Hematopoietic multipotent progenitor cell treated with erythropoietin and hydrocortisone succinate and interleukin-3 and kit ligand, for 8 days (in vitro differentiated cells): ENCODE measurements around the gene CYTH1.
"Not testable (repeated sequence)": the region's sequence is repeated elsewhere in the genome, so short reads cannot be mapped to it uniquely, and the experiment has no call there.

Source experiments
- DNase-seq: peaks from one replicate; pipeline ENCODE4 v3.0.0-alpha.2; 2015

Gene CYTH1

DNA sequence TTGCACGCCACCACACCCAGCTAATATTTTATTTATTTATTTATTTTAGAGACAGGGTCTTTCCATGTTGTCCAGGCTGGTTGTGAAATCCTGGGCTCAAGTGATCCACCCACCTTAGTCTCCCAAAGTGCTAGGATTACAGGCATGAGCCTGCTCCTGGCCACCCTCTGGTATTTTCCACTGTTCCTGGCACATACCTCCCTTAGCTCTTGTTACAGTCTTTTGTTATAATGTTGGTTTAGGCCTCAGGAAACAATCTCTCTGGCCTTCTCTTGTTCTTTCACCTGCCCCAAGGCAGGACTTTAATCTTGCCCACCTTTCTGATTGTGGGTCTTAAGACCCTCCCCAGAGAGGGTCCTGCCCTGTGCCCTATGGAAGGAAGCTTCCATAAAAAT is 3.6 kb upstream of the CYTH1 start:
- DNase-seq, result no peak

DNA sequence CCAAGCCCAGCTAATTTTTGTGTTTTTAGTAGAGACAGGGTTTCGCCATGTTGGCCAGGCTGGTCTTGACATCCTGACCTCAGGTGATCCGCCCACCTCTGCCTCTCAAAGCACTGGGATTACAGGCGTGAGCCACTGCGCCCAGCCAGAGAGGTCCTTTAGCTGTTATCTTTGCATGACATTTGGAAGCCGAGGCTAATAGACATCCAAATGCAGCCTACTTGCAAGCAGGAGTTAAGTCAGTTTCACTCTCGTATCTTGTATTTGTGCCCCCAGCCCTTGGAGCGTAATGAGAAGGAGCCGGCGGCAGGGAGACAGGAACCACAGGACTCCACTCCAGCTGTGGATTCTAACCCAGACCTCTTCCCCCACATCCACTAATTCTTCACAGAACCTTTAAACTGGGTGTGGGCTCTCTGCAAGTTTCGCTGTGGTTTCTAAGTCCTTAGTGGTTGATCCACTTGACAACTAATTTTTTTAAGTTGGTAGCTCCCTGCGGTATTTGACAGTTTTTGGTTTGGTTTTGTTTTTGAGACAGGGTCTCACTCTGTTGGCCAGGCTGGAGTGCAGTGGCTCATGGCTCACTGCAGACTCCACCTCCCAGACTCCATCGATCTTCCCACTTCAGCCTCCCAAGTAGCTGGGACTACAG is 3.1 kb upstream of the CYTH1 start:
- DNase-seq, result peak; percentile 79

DNA sequence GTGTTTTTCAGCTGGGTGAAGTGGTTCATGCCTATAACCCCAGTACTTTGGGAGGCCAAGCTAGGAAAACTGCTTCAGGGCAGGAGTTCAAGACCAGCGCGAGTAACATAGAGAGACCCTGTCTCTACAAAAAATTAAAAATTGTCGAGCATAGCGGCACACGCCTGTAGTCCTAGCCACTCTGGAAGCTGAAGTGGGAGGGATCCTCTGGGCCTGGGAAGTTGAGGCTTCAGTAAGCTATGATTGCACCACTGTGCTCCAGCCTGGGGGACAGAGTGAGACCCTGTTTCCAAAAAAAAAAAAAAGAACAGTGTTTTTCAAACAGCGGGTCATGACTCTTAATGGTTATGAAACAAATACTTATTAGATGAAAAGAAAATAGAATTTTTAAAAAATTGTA is 2.3 kb upstream of the CYTH1 start:
- no peak for DNase-seq

DNA sequence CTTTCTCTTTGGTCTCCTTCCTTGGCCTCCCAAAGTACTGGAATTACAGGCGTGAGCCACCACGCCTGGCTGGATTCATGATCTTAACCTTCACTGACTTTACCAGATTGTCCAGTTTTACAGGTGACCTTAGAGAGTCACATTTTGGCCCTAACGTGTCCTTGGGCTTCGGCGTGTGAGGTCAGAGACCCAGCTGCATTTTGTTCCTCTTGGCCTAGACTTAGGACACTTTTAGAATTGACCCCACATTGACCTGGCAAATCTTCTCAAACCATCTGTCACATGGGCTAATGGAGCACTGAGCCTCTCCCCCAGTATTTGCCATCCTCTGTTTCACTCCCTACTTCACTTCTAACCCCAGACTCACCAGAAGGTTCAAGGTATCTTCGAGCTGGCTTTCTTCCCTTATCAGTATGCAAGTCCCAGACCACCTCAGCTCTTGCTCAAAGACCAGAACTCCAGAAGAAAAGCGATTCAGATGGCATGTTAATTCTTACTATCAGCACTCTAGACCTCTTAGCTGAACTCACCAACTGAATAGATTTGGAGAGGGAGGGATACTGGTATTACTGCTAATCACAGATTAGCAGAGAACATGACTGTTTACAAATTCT is 1.7 kb upstream of the CYTH1 start:
- DNase-seq, result peak; percentile 75

DNA sequence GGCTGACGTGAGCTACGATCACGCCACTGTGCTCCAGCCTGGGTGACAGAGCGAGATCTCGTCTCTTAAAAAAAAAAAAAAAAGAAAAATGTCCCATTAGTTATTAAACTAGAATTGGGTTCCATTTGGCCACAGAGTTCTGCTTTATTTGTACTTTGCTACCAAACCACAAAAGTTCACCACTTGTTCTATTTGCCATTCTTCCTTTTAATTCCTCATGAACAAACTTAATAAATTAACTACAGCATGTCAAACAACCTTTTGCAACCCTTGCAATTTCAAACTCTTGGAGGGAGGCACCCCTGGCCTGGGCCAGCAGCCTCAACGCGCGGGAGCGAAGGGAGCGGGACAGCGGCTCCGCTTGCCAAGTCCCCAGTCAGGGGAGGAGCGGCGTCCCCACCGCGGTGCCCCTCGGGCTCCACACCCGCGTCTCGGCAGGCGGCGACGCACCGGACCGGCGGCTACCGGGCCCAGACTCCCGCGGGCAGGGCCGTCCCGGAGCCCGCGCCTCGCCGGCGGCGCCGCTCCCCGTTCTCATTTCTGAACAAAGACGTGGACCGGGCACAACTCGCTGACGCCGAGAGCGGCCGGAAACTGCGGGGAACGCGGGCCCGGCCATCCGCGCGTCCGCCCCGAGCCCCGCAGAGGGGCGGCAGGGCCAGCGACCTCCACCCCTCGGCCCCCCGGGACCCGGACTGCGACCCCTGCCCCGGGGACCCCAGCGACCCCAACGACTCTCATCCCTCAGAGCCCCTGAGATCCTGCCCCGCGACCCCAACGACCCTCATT is 775 bp downstream of the CYTH1 start:
- peak; percentile 52 for DNase-seq

DNA sequence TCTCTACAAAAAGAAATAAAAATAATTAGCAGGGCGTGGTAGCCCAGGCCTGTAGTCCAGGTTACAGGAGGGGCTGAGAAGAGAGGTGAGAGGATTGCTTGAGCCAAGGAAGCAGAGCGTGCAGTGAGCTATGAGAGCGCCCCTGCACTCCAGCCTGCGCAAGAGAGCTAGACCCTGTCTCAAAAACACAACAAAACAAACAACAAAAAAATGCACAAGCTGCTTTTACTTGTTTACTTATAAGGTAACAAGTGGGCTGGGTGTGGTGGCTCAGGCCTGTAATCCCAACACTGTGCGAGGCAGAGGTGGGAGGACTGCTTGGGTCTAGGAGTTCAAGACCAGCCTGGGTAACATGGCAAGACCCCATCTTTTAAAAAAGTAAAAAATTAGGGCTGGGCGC is 1.7 kb downstream of the CYTH1 start:
- DNase-seq, result no peak

DNA sequence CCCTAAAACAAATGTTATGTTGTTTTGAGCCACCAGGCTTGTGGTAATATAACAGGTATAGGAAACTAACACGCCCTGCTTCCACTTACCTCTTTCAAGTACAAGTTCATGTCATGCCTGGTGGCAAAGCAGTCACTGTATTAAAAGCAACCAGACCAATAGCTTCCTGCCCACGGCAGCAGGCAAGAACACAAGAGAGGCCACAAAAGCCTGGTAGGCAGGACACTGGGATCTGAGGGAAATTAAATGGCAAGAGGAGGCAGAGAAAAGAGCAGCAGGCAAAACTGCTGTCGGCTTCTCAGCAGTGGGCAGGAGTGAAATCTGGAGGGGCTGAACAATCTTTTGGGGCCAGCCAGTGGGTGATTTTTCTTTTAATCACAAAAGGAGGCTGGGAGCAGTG is 2.2 kb downstream of the CYTH1 start:
- DNase-seq, result no peak

DNA sequence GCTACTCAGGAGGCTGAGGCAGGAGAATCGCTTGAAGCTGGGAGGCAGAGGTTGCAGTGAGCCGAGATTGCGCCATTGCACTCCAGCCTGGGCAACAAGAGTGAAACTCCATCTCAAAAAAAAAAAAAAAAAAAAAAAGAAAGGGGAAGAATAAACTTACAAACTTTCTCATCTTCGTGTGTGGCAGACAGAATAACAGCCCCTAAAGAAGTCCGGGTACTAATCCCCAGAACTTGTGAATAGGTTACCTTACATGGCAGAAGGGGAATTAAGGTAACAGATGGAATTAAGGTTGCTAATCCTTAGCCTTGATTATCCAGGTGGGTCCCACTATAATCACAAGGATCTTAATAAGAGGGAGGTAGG is 2.8 kb downstream of the CYTH1 start:
- not testable (repeated sequence) for DNase-seq

DNA sequence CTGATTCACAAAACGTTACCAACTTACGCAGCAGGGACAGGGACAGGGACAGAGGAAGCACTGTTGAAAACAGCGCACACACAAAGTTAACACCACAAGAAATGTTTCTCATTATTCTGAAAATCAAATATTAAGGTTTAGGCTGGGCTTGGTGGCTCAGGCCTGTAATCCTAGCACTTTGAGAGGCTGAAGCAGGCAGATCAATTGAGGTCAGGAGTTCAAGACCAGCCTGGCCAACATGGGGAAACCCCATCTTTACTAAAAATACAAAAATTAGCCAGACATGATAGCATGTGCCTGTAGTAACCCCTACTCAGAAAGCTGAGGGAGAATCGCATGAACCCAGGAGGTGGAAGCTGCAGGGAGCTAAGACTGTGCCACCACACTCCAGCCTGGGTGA is 4.2 kb downstream of the CYTH1 start:
- no peak for DNase-seq

DNA sequence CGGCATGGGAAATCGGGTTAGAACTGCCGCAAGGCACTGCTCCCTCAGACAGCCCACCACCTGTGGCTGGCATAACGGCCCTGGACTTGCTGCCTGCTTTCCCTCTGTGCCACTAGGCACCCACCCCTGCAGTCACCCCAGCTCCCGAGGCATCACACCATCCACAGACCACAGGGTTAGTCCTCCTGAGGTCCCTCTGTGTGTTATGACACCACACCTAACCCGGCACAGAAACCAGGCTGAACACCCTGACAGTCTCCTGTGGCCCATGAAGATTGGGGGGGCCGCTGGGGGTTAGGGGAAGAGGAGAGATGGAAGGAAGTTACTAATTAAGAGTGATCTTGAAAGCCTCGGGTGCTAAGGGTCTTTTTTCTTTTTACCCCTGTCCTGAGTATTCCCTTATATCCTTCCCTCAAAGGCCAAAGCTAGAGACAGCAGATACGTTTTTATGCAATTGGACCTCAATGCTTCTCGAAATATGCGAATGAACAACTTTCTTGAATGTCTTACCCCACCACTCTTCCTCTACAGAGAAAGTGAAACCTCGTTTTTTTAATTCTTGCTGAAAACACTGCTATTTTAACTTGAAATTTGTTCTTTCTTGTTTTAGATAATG is 7.0 kb downstream of the CYTH1 start:
- DNase-seq, result peak; percentile 55

DNA sequence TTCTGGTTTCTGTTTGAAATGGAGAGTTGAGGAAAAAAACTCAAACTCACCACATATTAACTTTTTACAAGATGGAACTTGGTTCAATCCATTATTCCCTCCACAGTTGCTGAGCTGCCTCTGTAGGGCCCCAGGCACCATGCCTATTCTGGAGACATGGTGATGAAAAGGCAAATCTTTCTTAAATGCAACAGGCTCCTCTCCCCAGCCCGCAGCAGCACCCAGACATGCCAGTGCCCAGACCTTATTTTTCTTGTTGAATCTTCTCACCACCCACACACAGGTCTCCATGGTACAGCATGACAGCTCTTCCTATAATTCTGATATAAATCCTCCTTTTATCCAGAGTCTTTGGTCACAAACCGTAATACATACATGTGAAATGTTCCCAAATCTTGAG is 7.6 kb downstream of the CYTH1 start:
- no peak for DNase-seq

DNA sequence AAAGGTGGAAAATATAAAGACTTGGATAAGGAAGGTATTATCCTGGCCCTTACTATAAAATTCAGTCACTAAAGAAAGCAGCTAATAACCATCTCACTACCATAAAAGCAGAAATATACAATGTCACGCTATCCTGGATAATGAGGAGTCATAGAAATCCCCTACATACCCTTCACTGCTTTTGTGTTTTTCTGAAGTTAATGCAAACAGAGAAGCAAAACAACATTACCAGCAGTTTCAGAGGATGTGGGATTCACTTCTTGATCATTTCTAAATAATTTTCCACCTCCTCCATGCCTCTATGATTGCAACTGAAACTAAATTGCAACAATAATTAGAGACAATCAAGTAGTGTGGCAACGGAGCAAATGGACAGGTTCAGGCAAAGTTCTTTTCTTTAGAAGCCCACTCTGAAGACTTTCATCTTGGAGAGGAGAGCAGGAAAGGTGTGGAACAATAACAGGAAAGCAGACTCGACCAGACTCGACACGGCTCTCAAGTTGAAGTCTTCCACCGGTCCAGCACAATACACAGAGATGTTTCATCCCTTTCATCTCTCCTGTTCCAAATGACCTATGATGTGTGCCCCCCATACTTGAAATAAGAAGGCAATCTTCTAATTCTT is 10.2 kb downstream of the CYTH1 start:
- DNase-seq, result no peak

DNA sequence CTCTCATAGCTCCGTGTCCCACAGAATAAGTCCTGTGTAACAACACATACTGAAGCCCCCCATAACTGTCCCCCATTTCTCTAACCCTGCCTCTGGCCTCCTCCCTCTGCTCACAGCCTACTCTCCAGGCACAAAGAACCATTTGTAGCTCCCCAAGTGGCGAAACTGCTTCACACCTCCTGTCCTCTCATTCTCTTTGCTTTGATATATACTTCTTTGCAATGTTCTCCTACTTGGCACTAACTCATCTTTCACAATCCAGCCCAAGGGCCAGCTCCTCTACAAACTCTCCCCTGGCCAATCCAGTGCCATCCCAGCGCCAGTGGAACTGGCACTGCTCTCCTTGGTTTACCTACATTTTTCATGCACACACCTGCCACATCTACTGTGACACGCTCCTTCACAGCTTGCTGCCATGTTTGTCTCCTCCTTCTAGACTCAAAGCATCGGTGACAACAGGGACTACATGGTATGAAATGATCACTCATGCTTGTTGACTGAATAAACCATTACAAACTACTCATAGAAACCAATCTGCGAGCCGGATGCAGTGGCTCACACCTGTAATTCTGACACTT is 12.8 kb downstream of the CYTH1 start:
- DNase-seq, result no peak

DNA sequence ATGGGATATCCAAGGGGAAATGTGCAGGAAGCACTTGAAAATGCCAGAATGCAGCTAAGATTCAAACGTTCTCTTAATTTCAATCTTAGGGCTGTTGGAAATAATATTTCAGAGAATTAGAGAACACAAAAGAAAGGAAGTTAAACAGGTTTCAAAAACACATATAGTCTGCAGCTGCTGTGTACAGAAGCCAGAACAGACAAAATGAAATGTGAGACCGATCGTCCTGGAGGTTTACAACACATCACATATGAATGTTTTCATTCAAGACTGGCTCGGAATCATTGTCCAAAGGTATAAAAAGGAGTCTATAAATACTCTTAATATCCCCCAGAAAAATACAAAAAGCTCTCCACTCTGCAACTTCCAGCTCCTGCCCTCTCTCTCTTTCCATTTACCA is 14.3 kb downstream of the CYTH1 start:
- DNase-seq, result no peak

DNA sequence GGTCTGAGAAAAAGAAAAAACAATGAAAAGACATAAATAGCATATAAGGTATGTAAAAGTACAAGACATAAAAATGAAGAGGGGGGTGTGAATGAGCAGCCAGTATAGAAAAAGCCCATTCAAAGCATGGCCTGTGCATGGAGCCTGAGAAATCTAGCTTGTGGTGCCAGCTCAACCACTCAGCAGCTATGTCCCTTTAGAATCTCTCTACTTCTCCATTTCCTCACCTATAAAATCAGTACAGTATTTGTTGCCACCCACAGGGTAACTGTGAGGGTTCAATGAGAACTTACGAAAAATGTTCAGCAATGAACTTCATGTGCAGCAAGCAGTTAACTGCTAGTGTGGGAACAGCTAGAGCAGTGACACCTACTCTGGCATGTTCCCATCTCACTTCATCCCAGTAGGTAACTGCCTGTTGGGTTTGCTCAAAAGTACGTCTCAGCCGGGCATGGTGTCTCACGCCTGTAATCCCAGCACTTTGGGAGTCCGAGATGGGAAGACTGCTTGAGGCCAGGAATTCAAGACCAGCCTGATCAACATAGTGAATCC is 15.3 kb downstream of the CYTH1 start:
- DNase-seq, result no peak

DNA sequence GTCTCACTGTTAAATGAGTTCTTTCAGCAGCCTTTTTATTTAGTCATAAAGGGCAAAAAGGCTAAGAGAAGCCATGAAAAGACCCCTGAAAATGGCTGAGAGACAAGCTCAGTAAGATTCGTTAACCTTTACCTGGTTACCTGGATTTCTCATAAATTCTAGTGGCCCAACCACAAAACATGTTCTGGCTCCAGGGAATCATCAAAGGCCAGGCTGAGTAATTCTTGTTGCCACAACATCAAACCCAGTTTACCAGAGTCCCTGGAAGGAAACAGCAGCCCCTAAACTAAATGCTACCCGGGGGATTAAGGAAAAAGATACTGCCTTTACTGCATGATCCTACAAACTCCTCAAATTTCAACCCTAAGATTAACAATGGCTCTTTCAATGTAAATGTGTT is 15.8 kb downstream of the CYTH1 start:
- DNase-seq, result no peak

DNA sequence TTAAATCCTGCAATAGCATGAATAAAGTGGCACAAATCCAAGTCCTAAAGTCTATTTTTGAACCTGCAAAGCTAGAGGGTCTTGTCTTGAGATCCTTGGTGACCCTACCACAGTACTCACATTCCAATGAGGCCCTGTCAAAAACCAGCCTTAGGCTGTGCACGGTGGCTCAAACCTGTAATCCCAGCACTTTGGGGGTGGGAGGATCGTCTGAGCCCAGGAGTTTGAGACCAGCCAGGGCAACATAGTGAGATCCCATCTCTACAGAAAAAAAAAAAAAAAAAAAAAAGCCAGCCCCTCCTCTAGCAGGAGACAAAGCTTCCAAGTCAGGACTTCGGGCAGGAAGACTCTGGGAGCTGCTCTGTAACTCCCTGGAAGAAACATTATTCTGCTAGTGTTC is 16.3 kb downstream of the CYTH1 start:
- no peak for DNase-seq

DNA sequence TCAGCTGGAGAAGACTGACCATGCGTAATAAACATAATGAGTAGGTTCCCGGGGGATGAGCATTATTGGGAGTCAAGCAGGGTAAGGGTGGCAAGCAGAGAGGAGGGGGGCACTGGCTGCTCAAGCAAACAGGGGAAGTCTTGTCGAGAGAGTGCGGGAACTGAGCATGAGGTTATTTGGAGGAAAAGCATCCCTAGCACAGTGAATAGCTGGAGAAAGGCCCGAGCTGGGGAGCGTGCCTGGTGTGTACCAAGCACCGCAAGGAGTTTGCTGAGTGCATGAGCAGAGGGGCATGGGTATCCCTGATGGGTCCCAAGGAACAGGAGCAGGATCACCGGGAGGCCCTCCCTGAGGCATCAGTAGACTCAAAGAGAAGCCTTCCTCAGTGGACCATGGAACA is 17.2 kb downstream of the CYTH1 start:
- DNase-seq, result no peak

DNA sequence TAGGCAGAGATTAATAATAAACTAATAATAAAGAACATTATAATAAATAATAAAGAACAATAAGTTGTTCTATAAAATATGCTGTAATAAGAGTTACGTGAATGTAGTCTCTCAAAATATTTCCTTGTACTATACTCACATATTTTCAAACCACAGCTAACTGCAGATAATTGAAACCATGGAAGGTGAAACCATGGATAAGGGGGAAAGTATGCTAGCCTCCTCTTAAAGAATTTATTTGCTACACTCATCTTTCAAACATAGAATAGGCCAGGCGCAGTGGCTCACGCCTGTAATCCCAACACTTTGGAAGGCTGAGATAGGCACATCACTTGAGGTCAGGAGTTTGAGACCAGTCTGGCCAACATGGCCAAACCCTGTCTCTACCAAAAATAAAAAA is 18.5 kb downstream of the CYTH1 start:
- no peak for DNase-seq

DNA sequence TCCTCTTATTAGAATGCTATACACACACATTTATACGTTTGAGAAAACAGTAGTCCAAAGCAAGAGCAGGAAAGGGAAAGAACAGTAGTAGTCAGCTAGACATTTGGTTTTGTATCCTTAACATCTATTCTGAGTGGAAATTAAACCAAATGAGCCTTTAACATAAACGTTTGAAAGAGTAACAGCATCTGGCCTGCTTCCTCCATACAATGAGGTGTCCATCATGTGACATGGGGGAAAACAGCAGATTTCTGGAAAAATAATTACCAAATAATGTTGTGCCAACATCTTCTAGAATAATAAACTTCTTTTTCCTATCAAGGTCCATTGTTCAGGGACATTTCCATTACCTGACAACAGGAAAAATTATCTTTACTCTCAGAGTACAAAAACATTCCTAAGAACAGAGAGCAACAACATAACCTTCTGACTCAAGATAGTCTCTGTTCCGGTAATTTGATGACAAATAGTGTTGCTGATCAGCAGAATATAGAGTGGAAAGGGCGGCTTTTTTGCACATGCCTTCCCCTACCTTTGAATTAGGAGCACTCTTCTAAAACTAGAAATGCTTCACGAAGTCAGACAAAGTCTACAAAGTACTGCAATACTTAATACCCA is 20.2 kb downstream of the CYTH1 start:
- DNase-seq, result no peak

DNA sequence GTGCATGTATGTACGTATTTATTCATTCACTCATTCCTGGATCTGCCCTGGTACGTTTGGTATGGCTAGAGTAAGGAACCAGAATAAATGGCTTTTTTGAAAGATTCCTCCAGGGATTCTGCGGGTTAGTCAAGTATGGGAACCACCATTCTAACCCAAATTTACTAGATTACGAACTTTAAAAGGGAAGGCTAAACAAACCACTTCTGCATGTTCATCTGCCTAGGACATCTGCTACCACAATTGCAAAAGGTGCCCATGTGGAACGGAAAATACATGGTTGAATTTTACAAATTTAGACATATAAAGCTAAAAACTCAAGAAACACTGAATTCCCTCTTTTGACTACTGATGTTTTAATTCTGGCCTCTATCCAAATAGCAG is 22.1 kb downstream of the CYTH1 start:
- no peak for DNase-seq

DNA sequence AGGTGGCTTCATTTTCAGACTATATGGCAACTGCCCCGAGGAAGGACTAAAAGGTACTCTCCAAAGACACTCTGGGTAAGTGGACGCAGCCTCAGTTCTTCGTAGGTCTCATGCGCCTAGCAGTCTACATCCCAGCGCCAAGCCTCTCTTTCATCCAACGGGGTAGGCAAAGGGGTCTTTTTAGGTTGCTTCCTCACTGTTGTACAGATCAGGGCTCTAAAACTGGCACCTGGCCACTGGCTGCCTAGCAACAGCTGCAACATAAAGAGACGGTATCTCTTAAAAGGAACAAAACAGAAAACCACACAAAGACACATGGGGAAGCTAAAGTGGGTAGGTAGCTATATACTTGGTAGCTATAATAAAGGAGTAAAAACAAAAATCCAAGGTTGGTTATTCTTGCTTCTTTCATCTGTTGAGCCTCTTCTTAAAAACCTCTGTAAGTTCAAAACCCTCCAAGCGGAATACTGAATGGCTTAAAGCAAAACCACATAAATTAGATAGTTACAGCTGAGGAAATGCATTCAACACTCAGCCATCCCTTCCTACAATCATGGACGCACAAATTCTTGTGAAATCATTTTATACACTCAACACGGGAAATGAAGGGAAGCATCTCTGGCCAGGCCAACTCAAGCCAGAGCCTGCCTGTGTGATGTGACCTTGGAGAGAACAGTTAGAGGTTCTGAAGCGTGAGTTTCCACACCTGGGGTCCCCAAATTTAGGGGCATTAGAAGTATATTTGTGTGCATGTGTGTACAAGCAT is 22.7 kb downstream of the CYTH1 start:
- DNase-seq, result peak; percentile 88
